Immature natural killer cell (primary cell): ENCODE data around the gene KCNK10. TPM values are rescaled to one million over a fixed set of nuclear protein-coding genes. Genes with fewer than 3 reads are reported as not detected.

Experiments
- DNase-seq, 3 donors: peaks; one replicate each; pipeline ENCODE4 v3.0.0; 2022; ENCODE audit warnings: mixed read lengths in 1 of 3
- H3K27ac Mint-ChIP-seq, 6 donors: one replicate each; pipeline ENCODE4 v1.8.0; 2020; ENCODE audit warnings: mixed read lengths in 6 of 6, mild to moderate bottlenecking in 5 of 6, inconsistent platforms in 4 of 6, moderate library complexity in 3 of 6
- H3K27me3 Mint-ChIP-seq, 3 donors: one replicate each; pipeline ENCODE4 v1.8.0; 2020 to 2021; ENCODE audit warnings: low read depth in 3 of 3, mild to moderate bottlenecking in 3 of 3, mixed read lengths in 3 of 3, moderate library complexity in 3 of 3, inconsistent platforms in 1 of 3
- H3K36me3 Mint-ChIP-seq, 3 donors: one replicate each; pipeline ENCODE4 v1.8.0; 2020; ENCODE audit warnings: mixed read lengths in 3 of 3, inconsistent platforms in 2 of 3, mild to moderate bottlenecking in 2 of 3
- H3K4me1 Mint-ChIP-seq, 2 donors: one replicate each; pipeline ENCODE4 v1.8.0; 2020; ENCODE audit warnings: inconsistent platforms in 2 of 2, mild to moderate bottlenecking in 2 of 2, mixed read lengths in 2 of 2, moderate library complexity in 1 of 2
- H3K4me3 Mint-ChIP-seq, 5 donors: one replicate each; pipeline ENCODE4 v1.8.0; 2020; ENCODE audit warnings: mild to moderate bottlenecking in 5 of 5, mixed read lengths in 5 of 5, inconsistent platforms in 3 of 5, moderate library complexity in 3 of 5
- H3K9me3 Mint-ChIP-seq, 6 donors: one replicate each; pipeline ENCODE4 v1.8.0; 2020; ENCODE audit warnings: mild to moderate bottlenecking in 6 of 6, mixed read lengths in 6 of 6, inconsistent platforms in 4 of 6, moderate library complexity in 3 of 6
- polyA plus RNA-seq, 3 donors: library from polyadenylated mRNA; unstranded; fragments of 300-500 nt; fragmentation: Illumina TruSeq; gene quantifications; one replicate each; pipeline ENCODE4 v1.2.3, GENCODE V29; 2021

KCNK10 gene
- polyA plus RNA-seq, 3 donors from 2014 or later: not detected

- H3K27me3 Mint-ChIP-seq: peaks cover 6 to 11% (median 7%) of the 10 kb centered on the region in 3 donors
Observed at GRCh38 chr14:88305528-88306322, 17.3 kb downstream of the KCNK10 start.

GRCh38 chr14:88303041-88303440 is 20.0 kb downstream of the KCNK10 start:
- no peaks in the 10 kb centered on the region for H3K36me3 Mint-ChIP-seq
- peaks cover 0 to 2% (median 0%) of the 10 kb centered on the region in 6 donors for H3K9me3 Mint-ChIP-seq
- no peak overlapping the region for H3K4me3 Mint-ChIP-seq
- DNase-seq: no peak
- H3K27me3 Mint-ChIP-seq: peaks cover 7 to 11% (median 9%) of the 10 kb centered on the region in 3 donors
- no peak overlapping the region for H3K27ac Mint-ChIP-seq
- H3K4me1 Mint-ChIP-seq: no peaks in the 10 kb centered on the region

More at GRCh38 chr14:88305528-88306322, 17.3 kb downstream of the KCNK10 start:
- H3K36me3 Mint-ChIP-seq: no peaks in the 10 kb centered on the region
- no peak overlapping the region for H3K27ac Mint-ChIP-seq
- H3K4me3 Mint-ChIP-seq: no peak overlapping the region
- no peaks in the 10 kb centered on the region for H3K9me3 Mint-ChIP-seq
- H3K4me1 Mint-ChIP-seq: no peaks in the 10 kb centered on the region
- no peak for DNase-seq

GRCh38 chr14:88301381-88301780 is 21.7 kb downstream of the KCNK10 start:
- DNase-seq: no peak
- Mint-ChIP-seq H3K9me3 (peaks cover 0 to 2% (median 0%) of the 10 kb centered on the region in 6 donors), H3K27ac (no peak overlapping the region), H3K27me3 (peaks cover 6 to 9% (median 9%) of the 10 kb centered on the region in 3 donors), H3K36me3 (no peaks in the 10 kb centered on the region), H3K4me3 (no peak overlapping the region), H3K4me1 (no peaks in the 10 kb centered on the region)

- no peaks in the 10 kb centered on the region for H3K36me3 Mint-ChIP-seq
- DNase-seq: no peak
- peaks cover 6 to 10% (median 9%) of the 10 kb centered on the region in 3 donors for H3K27me3 Mint-ChIP-seq
- H3K27ac Mint-ChIP-seq: no peak overlapping the region
- no peaks in the 10 kb centered on the region for H3K4me1 Mint-ChIP-seq
- no peak overlapping the region for H3K4me3 Mint-ChIP-seq
- H3K9me3 Mint-ChIP-seq: peaks cover 0 to 2% (median 0%) of the 10 kb centered on the region in 6 donors
Observed at GRCh38 chr14:88300817-88301216, 22.3 kb downstream of the KCNK10 start.

GRCh38 chr14:88299865-88300530 is 23.1 kb downstream of the KCNK10 start:
- Mint-ChIP-seq H3K9me3 (peaks cover 0 to 2% (median 0%) of the 10 kb centered on the region in 6 donors), H3K4me1 (no peaks in the 10 kb centered on the region), H3K36me3 (no peaks in the 10 kb centered on the region), H3K27me3 (peaks cover 6 to 9% (median 9%) of the 10 kb centered on the region in 3 donors), H3K4me3 (no peak overlapping the region), H3K27ac (no peak overlapping the region)
- no peak for DNase-seq

- peaks cover 2 to 7% (median 6%) of the 10 kb centered on the region in 3 donors for H3K27me3 Mint-ChIP-seq
- no peak for DNase-seq
- H3K36me3 Mint-ChIP-seq: no peaks in the 10 kb centered on the region
- no peaks in the 10 kb centered on the region for H3K4me1 Mint-ChIP-seq
- no peak overlapping the region for H3K27ac Mint-ChIP-seq
- H3K4me3 Mint-ChIP-seq: no peak overlapping the region
- peaks cover 0 to 4% (median 0%) of the 10 kb centered on the region in 6 donors for H3K9me3 Mint-ChIP-seq
Observed at GRCh38 chr14:88297306-88297705, 25.8 kb downstream of the KCNK10 start.

GRCh38 chr14:88296351-88296750 is 26.7 kb downstream of the KCNK10 start:
- H3K27ac Mint-ChIP-seq: no peak overlapping the region
- H3K4me1 Mint-ChIP-seq: no peaks in the 10 kb centered on the region
- H3K36me3 Mint-ChIP-seq: no peaks in the 10 kb centered on the region
- peaks cover 0 to 8% (median 3%) of the 10 kb centered on the region in 3 donors for H3K27me3 Mint-ChIP-seq
- H3K4me3 Mint-ChIP-seq: no peak overlapping the region
- H3K9me3 Mint-ChIP-seq: peaks cover 0 to 4% (median 0%) of the 10 kb centered on the region in 6 donors
- no peak for DNase-seq

- DNase-seq: no peak
- Mint-ChIP-seq H3K36me3 (no peaks in the 10 kb centered on the region), H3K9me3 (peaks cover 0 to 2% (median 0%) of the 10 kb centered on the region in 6 donors), H3K27ac (no peak overlapping the region), H3K4me1 (no peaks in the 10 kb centered on the region), H3K4me3 (no peak overlapping the region), H3K27me3 (peaks cover 0 to 2% (median 0%) of the 10 kb centered on the region in 3 donors)
Observed at GRCh38 chr14:88289996-88290395, 33.1 kb downstream of the KCNK10 start.

- H3K27me3 Mint-ChIP-seq: peaks cover 0 to 2% (median 0%) of the 10 kb centered on the region in 3 donors
- H3K36me3 Mint-ChIP-seq: no peaks in the 10 kb centered on the region
- no peak for DNase-seq
- H3K4me1 Mint-ChIP-seq: no peaks in the 10 kb centered on the region
- no peak overlapping the region for H3K4me3 Mint-ChIP-seq
- H3K9me3 Mint-ChIP-seq: peaks cover 0 to 2% (median 0%) of the 10 kb centered on the region in 6 donors
- H3K27ac Mint-ChIP-seq: no peak overlapping the region
Observed at GRCh38 chr14:88289234-88289633, 33.8 kb downstream of the KCNK10 start.

GRCh38 chr14:88286309-88286708 is 36.8 kb downstream of the KCNK10 start:
- Mint-ChIP-seq H3K27me3 (peaks cover 0 to 2% (median 0%) of the 10 kb centered on the region in 3 donors), H3K9me3 (no peaks in the 10 kb centered on the region), H3K27ac (no peak overlapping the region), H3K4me1 (no peaks in the 10 kb centered on the region), H3K36me3 (no peaks in the 10 kb centered on the region), H3K4me3 (no peak overlapping the region)
- no peak for DNase-seq

- Mint-ChIP-seq H3K36me3 (no peaks in the 10 kb centered on the region), H3K9me3 (peaks cover 0 to 3% (median 0%) of the 10 kb centered on the region in 6 donors), H3K4me1 (no peaks in the 10 kb centered on the region), H3K27me3 (peaks cover 0 to 9% (median 7%) of the 10 kb centered on the region in 3 donors), H3K4me3 (no peak overlapping the region), H3K27ac (no peak overlapping the region)
- no peak for DNase-seq
Observed at GRCh38 chr14:88281447-88281846, 41.6 kb downstream of the KCNK10 start.

- Mint-ChIP-seq H3K4me3 (no peak overlapping the region), H3K36me3 (no peaks in the 10 kb centered on the region), H3K27me3 (peaks cover 2 to 19% (median 8%) of the 10 kb centered on the region in 3 donors), H3K4me1 (no peaks in the 10 kb centered on the region), H3K27ac (no peak overlapping the region), H3K9me3 (peaks cover 0 to 5% (median 0%) of the 10 kb centered on the region in 6 donors)
- DNase-seq: no peak
Observed at GRCh38 chr14:88276923-88277596, 46.0 kb downstream of the KCNK10 start.

GRCh38 chr14:88272390-88273269 is 50.4 kb downstream of the KCNK10 start:
- peaks cover 0 to 2% (median 0%) of the 10 kb centered on the region in 6 donors for H3K9me3 Mint-ChIP-seq
- no peak overlapping the region for H3K27ac Mint-ChIP-seq
- no peaks in the 10 kb centered on the region for H3K4me1 Mint-ChIP-seq
- DNase-seq: no peak
- H3K4me3 Mint-ChIP-seq: no peak overlapping the region
- no peaks in the 10 kb centered on the region for H3K36me3 Mint-ChIP-seq
- H3K27me3 Mint-ChIP-seq: peaks cover 2 to 13% (median 5%) of the 10 kb centered on the region in 3 donors
